Measurements from ENCODE around the gene UST.
"Not testable (repeated sequence)": the region's sequence is repeated elsewhere in the genome, so short reads cannot be mapped to it uniquely, and the experiment has no call there.

UST gene

DNA sequence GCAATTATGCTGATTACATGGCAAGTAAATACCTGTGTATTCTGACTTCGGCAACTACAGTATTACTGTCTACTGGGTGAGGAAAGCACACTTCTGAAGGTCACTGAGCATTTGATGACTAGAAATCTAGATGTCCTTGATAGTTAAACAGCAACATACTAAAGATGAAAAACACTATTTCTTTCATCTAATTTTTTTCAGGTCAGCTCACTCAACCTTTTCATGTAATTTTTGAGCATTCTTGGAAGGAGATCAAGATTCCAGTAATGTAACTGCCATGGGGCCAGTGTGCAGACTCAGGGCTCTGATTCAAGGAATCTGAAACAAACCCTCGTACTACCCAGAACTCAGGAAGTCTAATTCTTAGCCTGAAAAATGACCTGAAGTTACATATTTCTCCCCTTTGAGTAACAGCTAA is 348.1 kb downstream of the UST start:
- in situ Hi-C loops (cut with MboI; ENCODE audit: low pct_unique_long_range_greater_than_20kb, low sequenced_read_pairs), result loop anchor here (25.0 kb wide), 1 partner anchor 342 kb away; no protein-coding TSS in a partner anchor
- no peak for DNase-seq

DNA sequence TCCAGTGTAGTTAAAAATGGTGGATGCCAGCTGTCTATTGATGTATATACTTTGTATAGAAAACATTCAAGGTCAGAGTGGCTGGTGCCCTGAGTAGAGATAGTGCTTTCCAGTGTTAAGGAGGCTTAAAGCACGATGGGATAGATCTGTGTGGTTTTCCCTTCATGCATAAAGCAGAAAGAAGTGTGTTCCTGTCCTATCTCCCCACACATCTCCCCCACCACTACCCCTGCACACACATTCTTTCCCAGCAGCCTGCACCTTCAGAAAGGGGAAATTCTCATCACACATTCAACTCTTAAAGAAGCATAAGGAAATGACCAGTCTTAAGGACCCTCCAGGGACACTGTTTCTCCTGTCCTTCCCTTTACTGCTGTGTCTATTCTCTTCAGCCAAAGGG is 349.0 kb downstream of the UST start:
- in situ Hi-C loops (cut with MboI; ENCODE audit: low pct_unique_long_range_greater_than_20kb, low sequenced_read_pairs), result loop anchor here (25.0 kb wide), 1 partner anchor 341 kb away; no protein-coding TSS in a partner anchor
- peak; percentile 81 for DNase-seq

DNA sequence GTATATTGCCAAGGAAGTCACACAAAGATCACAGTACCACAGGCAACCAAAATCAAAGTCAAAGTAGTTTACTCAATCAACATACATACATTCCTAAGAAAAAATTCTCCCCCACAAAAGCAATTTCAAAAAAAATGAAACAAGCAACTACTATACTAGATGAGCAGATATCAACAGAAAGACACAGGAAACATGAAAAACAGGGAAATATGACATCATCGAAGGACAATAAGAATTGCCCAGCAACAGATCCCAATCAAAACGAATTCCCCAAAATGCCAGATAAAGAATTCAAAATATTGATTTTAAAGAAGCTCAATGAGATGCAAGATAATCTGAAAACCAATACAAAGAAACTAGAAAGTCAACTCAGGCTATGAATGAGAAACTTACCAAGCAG is 351.0 kb downstream of the UST start:
- in situ Hi-C loops (cut with MboI; ENCODE audit: low pct_unique_long_range_greater_than_20kb, low sequenced_read_pairs), result loop anchor here (25.0 kb wide), 1 partner anchor 340 kb away; no protein-coding TSS in a partner anchor
- no peak for DNase-seq

DNA sequence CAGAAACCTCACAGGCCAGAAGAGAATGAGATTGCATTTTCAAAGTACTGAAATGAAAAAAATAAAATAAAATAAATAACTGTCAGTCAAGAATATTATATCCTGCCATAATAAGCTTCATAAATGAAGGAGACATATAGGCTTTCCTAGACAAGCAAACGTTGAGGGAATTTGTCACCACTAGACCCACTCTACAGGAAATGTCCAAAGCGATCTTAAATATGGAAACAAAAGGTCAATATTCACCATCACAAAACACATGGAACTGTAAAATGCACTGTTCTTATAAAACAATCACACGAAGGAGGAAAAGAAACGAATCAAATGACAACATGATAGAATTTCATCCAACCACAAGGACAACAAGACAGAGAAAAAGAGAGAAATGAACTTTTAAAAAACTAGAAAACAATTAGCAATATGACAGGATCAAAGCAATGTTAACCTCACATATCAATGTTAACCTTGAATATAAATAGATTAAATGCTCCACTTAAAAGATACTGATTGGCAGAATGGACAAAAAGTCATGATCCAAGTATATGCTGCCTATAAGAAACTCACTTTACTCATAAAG is 352.0 kb downstream of the UST start:
- DNase-seq, result no peak
- in situ Hi-C loops (cut with MboI; ENCODE audit: low pct_unique_long_range_greater_than_20kb, low sequenced_read_pairs), result loop anchor here (25.0 kb wide), 1 partner anchor 339 kb away; no protein-coding TSS in a partner anchor

GRCh38 chr6:149102324-149102723 is 355.5 kb downstream of the UST start:
- no peak for DNase-seq
- in situ Hi-C loops (cut with MboI; ENCODE audit: low pct_unique_long_range_greater_than_20kb, low sequenced_read_pairs), result no loop called here

DNA sequence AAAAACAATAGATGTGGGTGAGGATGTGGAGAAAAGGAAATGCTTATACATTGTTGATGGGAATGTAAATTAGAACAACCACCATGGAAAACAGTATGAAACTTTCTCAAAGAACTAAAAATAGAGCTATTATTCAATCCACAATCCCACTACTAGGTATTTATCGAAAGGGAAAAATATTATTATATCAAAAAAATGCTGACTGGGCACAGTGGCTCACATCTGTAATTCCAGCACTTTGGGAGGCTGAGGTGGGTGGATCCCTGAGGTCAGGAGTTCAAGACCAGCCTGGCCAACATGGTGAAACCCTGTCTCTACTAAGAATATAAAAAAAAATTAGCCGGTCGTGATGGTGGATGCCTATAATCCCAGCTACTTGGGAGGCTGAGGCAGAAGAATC is 357.1 kb downstream of the UST start:
- DNase-seq; in situ Hi-C loops (cut with MboI; ENCODE audit: low pct_unique_long_range_greater_than_20kb, low sequenced_read_pairs): not testable (repeated sequence)

DNA sequence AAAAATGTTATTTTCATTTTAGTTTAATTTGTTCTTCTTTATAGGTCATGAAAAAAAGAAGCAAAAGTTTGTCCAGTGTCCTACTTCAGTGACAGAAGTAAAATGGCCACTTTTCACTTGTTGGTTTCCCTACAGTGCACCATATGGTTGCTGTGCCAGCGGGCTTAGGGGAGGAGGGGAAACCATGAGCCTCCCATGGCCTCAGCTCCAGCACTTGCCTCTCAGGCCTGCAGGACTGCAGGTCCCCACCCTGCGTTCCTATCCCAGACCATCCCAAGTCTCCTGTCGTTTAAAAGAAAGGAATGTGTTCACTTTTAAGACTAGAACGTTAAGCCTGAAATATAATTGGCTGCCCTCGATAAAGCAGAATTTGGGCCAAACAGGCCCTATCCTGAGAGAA is 360.7 kb downstream of the UST start:
- no peak for DNase-seq
- in situ Hi-C loops (cut with MboI; ENCODE audit: low pct_unique_long_range_greater_than_20kb, low sequenced_read_pairs), result no loop called here

GRCh38 chr6:149108038-149108748 is 361.4 kb downstream of the UST start:
- in situ Hi-C loops (cut with MboI; ENCODE audit: low pct_unique_long_range_greater_than_20kb, low sequenced_read_pairs), result no loop called here
- DNase-seq, result no peak

GRCh38 chr6:149108749-149109100 is 361.9 kb downstream of the UST start:
- DNase-seq, result no peak
- in situ Hi-C loops (cut with MboI; ENCODE audit: low pct_unique_long_range_greater_than_20kb, low sequenced_read_pairs), result no loop called here

GRCh38 chr6:149109397-149110070 is 362.7 kb downstream of the UST start:
- in situ Hi-C loops (cut with MboI; ENCODE audit: low pct_unique_long_range_greater_than_20kb, low sequenced_read_pairs), result no loop called here
- DNase-seq, result no peak

DNA sequence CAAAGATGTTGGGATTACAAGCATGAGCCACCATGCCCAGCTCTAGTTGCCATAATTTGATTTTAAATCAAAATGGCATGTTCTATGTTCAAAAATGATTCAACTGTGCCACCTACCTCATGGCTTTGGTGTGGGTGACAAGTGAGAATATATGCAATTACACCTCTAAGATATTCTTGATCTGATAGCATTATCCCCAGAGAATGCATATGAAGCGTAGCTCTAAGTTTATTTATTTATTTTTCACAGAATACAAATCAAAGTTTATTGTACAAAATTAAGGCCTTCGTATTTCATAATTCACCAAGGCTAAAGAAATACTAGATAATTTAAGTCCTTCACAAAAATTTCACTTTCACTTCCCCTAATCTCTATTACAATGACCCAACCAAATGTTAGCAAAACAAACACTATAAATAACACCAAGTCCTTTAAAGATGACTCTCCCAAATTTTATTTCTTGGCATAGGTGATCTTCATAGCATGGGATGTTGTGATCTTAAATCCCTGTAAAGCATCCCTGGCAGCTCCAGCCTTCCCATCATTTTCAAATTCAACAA is 364.8 kb downstream of the UST start:
- no peak for DNase-seq
- in situ Hi-C loops (cut with MboI; ENCODE audit: low pct_unique_long_range_greater_than_20kb, low sequenced_read_pairs), result no loop called here

GRCh38 chr6:149112976-149113375 is 366.1 kb downstream of the UST start:
- DNase-seq, result no peak
- in situ Hi-C loops (cut with MboI; ENCODE audit: low pct_unique_long_range_greater_than_20kb, low sequenced_read_pairs), result no loop called here

DNA sequence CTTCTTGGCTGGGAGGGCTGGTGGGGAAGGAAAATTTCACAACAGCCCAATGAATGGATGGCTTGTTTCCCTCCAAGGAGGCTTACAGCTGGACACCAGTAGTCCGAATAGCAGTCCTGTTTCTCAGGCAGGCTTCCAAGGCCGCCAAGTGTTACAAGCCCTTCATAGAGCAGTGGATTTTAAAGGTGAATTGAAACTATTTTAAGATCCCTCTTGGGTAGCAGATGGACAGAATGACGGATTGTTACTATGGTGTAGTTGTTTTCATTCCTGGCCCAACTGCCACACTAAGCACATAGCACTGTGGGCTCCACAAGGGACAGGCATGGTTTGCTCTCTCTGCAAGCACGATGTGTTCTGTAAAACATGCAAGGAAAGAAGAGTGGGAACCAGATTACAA is 367.3 kb downstream of the UST start:
- in situ Hi-C loops (cut with MboI; ENCODE audit: low pct_unique_long_range_greater_than_20kb, low sequenced_read_pairs), result no loop called here

GRCh38 chr6:149118737-149119653 is 372.2 kb downstream of the UST start:
- DNase-seq, result no peak
- in situ Hi-C loops (cut with MboI; ENCODE audit: low pct_unique_long_range_greater_than_20kb, low sequenced_read_pairs), result no loop called here

More for the DNA sequence above, 367.3 kb downstream of the UST start:
- DNase-seq, result no peak

GRCh38 chr6:149122850-149123821 is 376.3 kb downstream of the UST start:
- in situ Hi-C loops (cut with MboI; ENCODE audit: low pct_unique_long_range_greater_than_20kb, low sequenced_read_pairs), result no loop called here
- DNase-seq, result no peak

DNA sequence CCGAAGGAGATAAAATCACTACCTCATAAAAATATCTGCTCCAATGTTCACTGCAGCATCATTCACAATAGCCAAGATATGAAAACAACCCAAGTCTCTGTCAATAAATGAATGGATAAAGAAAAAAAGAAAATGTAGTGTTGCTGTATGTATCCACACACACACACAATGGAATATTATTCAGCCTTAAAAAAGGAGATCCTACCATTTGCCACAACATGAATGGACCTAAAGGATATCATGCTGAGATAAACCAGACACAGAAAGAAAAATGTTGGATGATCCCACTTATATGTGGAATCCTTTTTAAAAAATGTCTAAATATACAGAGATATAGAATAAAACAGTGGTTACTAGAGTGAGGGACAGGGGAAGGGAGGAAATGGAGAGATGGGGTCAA is 378.5 kb downstream of the UST start:
- in situ Hi-C loops (cut with MboI; ENCODE audit: low pct_unique_long_range_greater_than_20kb, low sequenced_read_pairs), result no loop called here
- DNase-seq, result no peak

All from KBM-7 (cell line).